ENCODE measurements around the gene RBM4B.

DNA sequence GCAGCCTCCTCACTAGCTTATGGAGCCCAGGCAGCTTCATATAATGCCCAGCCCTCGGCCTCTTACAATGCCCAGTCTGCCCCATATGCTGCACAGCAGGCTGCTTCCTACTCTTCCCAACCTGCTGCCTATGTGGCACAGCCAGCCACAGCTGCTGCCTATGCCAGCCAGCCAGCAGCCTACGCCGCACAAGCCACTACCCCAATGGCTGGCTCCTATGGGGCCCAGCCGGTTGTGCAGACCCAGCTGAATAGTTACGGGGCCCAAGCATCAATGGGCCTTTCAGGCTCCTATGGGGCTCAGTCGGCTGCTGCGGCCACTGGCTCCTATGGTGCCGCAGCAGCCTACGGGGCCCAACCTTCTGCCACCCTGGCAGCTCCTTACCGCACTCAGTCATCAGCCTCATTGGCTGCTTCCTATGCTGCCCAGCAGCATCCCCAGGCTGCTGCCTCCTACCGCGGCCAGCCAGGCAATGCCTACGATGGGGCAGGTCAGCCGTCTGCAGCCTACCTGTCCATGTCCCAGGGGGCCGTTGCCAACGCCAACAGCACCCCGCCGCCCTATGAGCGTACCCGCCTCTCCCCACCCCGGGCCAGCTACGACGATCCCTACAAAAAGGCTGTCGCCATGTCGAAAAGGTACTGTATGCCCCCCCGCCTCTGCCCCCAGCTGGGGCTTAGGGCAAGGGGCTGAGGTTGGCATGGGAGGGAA lies 52.5 kb downstream of the RBM4B start:
- TF ChIP-seq, protein P1, sequence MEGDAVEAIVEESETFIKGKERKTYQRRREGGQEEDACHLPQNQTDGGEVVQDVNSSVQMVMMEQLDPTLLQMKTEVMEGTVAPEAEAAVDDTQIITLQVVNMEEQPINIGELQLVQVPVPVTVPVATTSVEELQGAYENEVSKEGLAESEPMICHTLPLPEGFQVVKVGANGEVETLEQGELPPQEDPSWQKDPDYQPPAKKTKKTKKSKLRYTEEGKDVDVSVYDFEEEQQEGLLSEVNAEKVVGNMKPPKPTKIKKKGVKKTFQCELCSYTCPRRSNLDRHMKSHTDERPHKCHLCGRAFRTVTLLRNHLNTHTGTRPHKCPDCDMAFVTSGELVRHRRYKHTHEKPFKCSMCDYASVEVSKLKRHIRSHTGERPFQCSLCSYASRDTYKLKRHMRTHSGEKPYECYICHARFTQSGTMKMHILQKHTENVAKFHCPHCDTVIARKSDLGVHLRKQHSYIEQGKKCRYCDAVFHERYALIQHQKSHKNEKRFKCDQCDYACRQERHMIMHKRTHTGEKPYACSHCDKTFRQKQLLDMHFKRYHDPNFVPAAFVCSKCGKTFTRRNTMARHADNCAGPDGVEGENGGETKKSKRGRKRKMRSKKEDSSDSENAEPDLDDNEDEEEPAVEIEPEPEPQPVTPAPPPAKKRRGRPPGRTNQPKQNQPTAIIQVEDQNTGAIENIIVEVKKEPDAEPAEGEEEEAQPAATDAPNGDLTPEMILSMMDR (IDR thresholded peaks at IDR 0.05; ENCODE audit: low read depth, low read length, missing input control), result no peak
- TF ChIP-seq, protein P2, sequence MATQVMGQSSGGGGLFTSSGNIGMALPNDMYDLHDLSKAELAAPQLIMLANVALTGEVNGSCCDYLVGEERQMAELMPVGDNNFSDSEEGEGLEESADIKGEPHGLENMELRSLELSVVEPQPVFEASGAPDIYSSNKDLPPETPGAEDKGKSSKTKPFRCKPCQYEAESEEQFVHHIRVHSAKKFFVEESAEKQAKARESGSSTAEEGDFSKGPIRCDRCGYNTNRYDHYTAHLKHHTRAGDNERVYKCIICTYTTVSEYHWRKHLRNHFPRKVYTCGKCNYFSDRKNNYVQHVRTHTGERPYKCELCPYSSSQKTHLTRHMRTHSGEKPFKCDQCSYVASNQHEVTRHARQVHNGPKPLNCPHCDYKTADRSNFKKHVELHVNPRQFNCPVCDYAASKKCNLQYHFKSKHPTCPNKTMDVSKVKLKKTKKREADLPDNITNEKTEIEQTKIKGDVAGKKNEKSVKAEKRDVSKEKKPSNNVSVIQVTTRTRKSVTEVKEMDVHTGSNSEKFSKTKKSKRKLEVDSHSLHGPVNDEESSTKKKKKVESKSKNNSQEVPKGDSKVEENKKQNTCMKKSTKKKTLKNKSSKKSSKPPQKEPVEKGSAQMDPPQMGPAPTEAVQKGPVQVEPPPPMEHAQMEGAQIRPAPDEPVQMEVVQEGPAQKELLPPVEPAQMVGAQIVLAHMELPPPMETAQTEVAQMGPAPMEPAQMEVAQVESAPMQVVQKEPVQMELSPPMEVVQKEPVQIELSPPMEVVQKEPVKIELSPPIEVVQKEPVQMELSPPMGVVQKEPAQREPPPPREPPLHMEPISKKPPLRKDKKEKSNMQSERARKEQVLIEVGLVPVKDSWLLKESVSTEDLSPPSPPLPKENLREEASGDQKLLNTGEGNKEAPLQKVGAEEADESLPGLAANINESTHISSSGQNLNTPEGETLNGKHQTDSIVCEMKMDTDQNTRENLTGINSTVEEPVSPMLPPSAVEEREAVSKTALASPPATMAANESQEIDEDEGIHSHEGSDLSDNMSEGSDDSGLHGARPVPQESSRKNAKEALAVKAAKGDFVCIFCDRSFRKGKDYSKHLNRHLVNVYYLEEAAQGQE (IDR thresholded peaks at IDR 0.05), result no peak
- TF ChIP-seq JUND (IDR thresholded peaks at IDR 0.05), result no peak
- no peak for TF ChIP-seq SP1 (IDR thresholded peaks at IDR 0.05)
- TF ChIP-seq EGR1 (IDR thresholded peaks at IDR 0.05; ENCODE audit: low read depth in 2 of 2), result no peak
- no peak for TF ChIP-seq GABPA (IDR thresholded peaks at IDR 0.05 in 1 of 2, conservative IDR thresholded peaks at IDR 0.05 in 1 of 2)
- TF ChIP-seq, protein P3, sequence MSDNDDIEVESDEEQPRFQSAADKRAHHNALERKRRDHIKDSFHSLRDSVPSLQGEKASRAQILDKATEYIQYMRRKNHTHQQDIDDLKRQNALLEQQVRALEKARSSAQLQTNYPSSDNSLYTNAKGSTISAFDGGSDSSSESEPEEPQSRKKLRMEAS (IDR thresholded peaks at IDR 0.05), result no peak
- no peak for TF ChIP-seq TAF1 (conservative IDR thresholded peaks at IDR 0.05)
- TF ChIP-seq RXRA (IDR thresholded peaks at IDR 0.05), result no peak
- TF ChIP-seq RAD21 (IDR thresholded peaks at IDR 0.05), result no peak
- TF ChIP-seq, protein P4, sequence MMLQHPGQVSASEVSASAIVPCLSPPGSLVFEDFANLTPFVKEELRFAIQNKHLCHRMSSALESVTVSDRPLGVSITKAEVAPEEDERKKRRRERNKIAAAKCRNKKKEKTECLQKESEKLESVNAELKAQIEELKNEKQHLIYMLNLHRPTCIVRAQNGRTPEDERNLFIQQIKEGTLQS (IDR thresholded peaks at IDR 0.05), result no peak
- TF ChIP-seq NR2F2 (IDR thresholded peaks at IDR 0.05), result no peak
- no peak for TF ChIP-seq FOXA1 (IDR thresholded peaks at IDR 0.05)

All from liver (tissue), 3 donors.